Activated CD4-positive, alpha-beta T cell treated with anti-CD3 and anti-CD28 coated beads for 24 hours (primary cell): ENCODE results near the gene AFF1.
A peak's percentile ranks its signal among the peaks of the same experiment; 100 is the strongest.

Source experiments
- DNase-seq, 2 donors: peaks; one replicate each; pipeline ENCODE4 v3.0.0-alpha.2; 2020; ENCODE audit warnings: low read depth in 2 of 2

Gene AFF1

GRCh38 chr4:86919561-86920223 is 15.1 kb upstream of the AFF1 start:
- DNase-seq = no peak

- no peak for DNase-seq
Observed at GRCh38 chr4:86921608-86922252, 13.1 kb upstream of the AFF1 start.

- DNase-seq = no peak
Observed at GRCh38 chr4:86924811-86925210, 10.0 kb upstream of the AFF1 start.

- no peak for DNase-seq
Observed at GRCh38 chr4:86926435-86927086, 8.2 kb upstream of the AFF1 start.

GRCh38 chr4:86927843-86928395 is 6.9 kb upstream of the AFF1 start:
- DNase-seq = no peak

GRCh38 chr4:86928400-86929255 is 6.2 kb upstream of the AFF1 start:
- no peak for DNase-seq

- DNase-seq = no peak
Observed at GRCh38 chr4:86934147-86934770, 552 bp upstream of the AFF1 start.

- no peak for DNase-seq
Observed at GRCh38 chr4:86935566-86935852, 698 bp downstream of the AFF1 start.

- DNase-seq = peak; percentile 55 to 64
Observed at GRCh38 chr4:86935853-86936733, 1.3 kb downstream of the AFF1 start.

GRCh38 chr4:86938771-86939520 is 4.1 kb downstream of the AFF1 start:
- DNase-seq = no peak

- no peak for DNase-seq
Observed at GRCh38 chr4:86939729-86940575, 5.1 kb downstream of the AFF1 start.

GRCh38 chr4:86940920-86941460 is 6.2 kb downstream of the AFF1 start:
- DNase-seq = no peak

GRCh38 chr4:86942185-86942666 is 7.4 kb downstream of the AFF1 start:
- DNase-seq = no peak

- DNase-seq = no peak
Observed at GRCh38 chr4:86944964-86945781, 10.4 kb downstream of the AFF1 start.

- DNase-seq = no peak
Observed at GRCh38 chr4:86946868-86947500, 12.2 kb downstream of the AFF1 start.

GRCh38 chr4:86947501-86948120 is 12.8 kb downstream of the AFF1 start:
- DNase-seq = no peak

- DNase-seq = no peak
Observed at GRCh38 chr4:86948276-86948675, 13.5 kb downstream of the AFF1 start.
